ENCODE measurements around the gene SMAD7.

Gene SMAD7

DNA sequence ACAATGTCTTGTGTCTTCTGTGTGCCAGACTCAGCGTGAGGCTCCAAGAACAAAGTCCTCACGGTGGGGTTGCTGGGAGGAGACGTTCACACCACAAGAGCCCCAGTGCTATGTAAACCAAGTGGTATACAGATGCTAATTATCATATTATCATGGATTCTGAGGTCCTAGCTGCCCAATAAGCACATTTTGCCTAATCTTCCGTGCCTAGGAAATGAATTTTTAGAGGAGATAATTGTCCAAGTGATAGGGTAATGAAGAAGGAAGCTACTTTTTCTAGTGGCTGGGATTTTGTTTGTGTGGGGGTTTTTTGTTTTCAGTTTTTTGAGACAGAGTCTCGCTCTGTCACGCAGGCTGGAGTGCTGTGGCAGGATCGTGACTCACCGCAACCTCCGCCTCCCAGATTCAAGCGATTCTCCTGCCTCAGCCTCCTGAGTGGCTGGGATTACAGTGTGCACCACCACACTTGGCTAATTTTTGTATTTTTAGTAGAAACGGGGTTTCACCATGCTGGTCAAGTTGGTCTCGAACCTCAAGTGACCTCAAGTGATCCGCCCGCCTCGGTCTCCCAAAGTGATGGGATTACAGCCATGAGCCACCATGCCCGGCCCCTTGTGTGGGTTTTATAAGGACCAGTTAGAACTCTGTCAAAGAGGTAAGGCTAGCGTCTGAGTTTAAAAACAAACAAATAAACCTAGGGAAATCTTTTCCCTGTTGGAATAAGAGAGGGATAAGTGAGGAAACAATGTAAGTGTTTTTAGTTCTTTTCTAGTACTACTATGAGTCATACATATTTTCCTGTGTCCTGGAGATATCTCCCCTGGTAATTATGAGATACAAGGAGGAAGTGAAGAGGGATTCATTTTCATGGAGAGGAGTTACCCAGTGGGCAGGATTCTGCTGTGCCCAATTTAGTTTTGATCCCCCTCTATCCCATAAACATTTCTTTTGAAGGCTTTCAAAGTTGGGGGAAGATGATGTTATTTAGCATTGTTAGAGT is 9.5 kb upstream of the SMAD7 start:
- no peak for DNase-seq

DNA sequence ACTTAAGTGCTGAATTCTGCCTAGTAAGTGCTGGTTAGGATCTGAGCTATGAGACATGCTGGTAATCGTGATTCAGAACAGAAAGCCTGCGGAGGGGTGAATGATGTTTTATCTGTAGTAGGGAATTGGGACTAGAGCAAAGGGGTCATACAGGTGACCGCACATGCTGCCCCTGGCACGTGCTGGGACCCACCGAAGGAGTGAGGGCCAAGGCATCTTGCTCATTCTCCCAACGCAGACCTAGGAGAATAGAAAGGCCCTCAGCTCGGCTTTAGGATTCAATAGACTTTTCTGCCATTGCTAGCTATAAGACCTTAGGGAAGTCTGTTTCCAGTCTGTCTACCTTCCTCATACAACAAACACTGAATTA is 8.8 kb upstream of the SMAD7 start:
- no peak for DNase-seq

DNA sequence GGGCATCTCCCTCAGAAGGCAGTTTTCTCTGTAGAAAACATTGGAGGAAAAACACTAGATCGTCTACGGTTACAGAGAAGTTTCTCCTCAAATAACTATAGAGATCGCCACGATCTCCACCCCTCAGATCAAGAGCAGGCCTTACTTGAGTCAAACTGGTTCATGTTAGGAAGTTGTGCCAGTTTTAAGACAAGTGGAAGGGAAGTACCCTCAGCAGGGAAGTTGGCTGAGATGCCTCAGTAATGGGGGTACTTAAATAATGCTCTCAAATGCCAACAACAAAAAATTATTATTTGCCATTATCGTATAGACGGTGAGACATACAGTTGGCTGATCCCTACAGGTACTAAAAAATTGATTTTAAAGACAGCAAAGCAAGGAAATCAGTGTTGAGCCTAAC is 8.2 kb upstream of the SMAD7 start:
- no peak for DNase-seq

DNA sequence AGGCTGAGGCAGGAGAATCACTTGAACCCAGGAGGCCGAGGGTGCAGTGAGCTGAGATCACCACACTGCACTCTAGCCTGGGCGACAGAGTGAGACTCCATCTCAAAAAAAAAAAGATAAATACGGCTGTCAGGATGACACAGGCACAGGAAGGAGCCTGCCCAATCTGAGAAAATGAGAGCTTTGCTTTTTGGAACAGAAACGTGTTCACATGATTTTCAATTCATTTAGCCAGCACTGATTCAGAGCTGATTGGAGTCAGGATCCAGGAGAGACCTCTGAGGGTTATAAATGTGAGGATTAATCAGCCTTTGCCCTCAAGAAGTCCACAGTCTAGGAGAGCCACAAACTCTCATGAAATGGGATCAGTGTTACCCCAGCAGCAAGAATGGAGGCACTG is 6.9 kb upstream of the SMAD7 start:
- DNase-seq: no peak

DNA sequence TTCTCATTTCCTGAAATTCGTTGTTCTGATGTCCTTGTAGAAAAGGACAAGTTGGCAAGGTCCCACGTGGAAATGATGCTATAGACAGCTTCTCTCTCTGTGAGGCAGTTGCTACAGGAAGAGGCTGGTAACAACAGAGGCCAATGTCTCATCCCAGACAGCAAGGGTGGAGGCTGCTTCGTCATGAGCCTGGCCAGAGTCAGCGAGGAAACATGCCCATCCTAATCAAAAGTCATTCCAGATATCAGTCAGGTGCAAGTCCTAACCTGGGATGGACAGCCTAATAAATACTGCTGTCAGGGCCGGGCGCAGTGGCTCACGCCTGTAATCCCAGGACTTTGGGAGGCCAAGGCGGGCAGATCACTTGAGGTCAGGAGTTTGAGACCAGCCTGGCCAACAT is 6.4 kb upstream of the SMAD7 start:
- no peak for DNase-seq

DNA sequence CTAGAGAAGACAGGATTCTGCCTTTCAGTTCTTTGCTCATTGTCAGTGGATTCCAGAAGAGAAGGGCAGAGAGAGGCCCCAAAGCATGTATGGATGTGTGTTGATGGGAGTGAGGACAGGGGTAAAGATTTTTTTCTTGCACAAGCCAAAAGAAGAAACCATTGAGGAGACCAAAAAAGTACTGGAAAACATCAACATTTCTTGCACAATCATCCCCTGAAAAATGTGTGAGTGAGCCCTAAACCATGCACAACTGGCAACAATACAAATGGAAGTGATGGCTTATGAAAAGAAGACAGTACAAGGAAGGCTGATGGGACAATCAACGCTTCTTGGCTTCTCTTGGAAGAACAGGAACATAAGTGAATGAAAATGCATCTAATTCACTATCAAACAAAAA is 5.6 kb upstream of the SMAD7 start:
- DNase-seq: no peak

DNA sequence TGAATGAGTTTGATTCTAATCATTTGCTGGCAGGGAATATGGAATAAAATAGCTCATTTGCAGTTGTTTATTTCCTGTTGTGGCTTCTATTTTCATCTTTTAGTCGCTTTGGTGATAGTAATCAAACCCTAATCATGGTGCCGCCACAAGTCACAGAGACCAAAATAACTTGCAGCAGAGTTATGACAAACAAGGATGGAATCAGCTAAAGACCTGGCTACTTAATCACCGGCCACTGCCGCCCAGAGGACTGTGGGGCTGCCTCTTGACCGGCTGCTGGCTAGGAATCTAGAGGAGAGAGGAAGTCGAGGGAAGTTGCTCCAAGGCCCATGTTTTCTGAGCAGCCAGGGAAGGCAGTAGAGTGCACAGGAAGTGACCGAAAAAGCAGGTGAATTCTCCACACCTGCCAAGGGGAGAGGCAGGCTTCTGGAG is 5.1 kb upstream of the SMAD7 start:
- no peak for DNase-seq

DNA sequence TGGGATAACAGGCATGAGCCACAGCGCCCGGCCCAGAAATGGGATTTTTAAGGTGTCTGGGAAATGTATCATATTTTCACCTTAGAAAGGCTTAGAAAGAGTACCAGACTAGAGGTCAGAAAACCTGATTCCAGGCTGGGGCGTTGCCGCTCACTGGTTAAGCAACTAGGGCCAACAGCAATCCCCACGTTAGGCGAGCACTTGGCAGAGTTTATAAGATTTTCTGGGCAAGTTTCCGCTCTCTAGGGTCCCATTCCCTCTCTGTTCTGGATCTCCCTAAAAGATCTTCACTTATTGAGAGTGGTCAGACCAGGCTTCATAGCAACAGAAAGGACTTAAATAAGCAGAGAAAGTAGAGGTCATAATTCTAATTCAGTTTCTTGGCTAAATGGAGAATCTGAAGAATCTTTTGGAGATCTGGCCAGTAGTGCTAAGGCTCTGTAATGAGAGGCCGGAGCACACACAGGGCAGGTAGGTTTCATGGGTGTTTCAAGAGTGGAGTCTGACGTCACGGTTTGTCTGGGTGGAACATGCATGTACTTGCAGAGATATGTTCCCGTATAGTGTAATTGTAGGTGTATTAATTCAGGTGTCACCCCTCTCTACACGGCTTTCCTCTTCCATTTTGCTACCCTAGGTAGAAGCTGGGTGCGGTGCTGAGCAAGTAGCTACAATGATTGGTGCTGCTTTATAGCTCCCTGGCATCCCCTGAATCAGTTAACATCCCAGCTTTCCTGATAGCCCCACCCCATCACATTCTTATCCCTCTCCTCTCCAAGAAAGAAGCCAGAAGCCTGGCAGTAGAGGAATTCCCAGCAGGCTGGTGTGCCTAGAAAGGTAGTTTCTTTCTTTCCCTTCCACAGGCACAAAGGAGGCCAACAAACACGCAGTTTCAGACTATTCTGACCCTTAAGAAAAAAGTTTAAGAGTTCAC is 4.4 kb upstream of the SMAD7 start:
- no peak for DNase-seq

DNA sequence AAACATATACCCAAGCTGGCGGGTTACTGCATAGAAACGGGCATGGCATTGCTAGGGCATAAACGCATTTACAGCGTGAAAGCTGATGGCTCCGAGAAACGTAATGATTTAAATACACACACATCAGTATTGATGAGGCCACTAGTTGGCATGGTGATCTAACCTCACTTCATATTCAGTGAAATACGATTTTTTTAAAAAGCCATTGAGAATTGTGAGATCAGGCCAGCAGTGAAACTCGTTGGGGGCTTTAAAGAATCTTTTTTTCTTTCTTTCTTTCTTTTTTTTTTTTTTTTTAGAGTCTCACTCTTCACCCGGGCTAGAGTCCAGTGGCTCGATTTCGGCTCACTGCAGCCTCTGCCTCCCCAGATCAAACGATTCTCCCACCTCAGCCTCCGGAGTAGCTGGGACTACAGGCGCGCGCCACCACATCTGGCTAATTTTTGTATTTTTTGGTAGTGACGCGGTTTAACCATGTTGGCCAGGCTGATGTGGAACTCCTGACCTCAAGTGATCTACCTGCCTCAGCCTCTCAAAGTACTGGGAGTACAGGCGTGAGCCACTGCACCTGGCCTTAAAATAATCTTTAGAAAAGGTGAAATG is 2.4 kb upstream of the SMAD7 start:
- DNase-seq: no peak

DNA sequence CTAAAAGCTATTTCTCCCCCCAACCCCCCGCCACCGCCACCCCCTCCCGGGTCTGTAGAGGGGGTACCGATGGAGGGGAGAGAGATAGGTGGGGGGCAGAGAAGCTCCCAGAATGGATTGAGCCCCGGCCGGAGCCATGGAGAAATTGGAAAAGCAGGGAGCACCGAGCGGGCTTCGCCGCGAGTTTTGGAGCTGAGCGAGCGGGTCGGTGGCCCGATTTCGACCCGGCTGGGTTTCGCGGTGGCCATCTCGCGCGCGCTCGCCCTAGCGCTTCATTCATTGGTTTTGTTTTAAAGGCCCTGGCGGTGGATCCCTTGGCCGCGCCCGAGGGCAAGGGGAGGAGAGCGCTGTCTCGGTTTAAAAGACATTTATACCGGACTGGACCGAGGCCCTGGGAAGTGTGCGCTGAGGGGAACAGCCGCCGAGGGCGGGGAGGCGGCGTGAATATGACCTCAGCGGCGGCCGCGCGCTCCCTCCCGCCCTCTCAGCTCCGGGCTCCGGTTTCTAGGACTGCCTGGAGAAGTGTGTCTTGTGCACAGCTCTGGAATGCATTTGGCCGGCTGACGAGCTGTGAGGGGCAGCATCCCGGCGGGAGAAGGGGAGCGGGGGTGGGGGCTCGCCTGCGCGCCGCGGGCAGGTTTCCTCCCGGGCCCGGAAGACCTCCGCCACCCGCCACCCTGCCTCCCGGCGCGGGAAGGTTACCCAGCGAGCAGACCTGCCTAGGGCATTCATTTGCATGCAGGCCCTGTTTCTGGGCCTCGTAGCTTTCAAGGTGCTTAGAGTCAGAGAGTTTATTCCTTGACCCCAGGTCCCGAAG is 1.7 kb upstream of the SMAD7 start:
- DNase-seq: peak; percentile 32 to 90

DNA sequence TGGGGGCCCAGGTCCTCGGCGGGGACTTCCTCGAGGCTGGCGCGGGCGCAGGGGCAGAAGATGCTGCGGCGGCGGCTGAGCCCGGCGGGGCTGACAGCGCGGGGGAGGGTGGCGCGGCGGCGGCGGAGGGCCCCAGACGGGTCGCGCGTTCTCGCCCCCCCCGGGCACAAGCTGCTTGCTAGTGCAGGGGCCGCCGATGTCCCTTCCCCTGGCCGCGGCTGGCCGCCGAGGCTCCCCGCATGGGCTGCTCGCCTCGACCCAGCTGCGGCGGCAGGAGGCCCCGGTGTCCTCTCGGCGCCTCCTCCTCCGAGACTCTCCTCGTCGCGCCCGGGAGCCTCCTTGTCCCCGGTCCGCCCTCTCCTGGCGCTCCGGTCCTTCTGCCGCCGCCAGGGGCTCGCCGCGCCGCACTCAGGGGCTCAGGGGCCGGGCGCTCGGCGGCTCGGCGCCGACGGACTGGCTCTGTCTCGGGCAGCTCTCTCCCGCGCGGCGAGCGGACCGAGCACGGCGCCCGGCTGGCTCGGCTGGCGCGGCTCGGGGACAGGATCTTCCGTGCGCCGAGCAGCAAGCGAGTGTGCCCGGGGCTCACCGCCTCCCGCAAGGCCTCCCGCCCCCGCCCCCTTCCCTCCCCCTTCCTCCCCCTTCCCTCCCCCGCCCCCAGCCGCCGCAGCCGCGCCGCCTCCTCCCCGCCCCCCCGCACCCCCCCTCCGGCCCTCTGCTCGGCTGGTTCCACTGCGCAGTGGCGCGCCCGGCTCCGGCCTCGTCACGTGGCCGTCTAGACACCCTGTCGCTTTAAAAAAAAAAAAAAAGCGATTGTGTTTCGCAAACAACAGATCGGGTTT is 902 bp upstream of the SMAD7 start:
- DNase-seq: peak; percentile 56 to 80

DNA sequence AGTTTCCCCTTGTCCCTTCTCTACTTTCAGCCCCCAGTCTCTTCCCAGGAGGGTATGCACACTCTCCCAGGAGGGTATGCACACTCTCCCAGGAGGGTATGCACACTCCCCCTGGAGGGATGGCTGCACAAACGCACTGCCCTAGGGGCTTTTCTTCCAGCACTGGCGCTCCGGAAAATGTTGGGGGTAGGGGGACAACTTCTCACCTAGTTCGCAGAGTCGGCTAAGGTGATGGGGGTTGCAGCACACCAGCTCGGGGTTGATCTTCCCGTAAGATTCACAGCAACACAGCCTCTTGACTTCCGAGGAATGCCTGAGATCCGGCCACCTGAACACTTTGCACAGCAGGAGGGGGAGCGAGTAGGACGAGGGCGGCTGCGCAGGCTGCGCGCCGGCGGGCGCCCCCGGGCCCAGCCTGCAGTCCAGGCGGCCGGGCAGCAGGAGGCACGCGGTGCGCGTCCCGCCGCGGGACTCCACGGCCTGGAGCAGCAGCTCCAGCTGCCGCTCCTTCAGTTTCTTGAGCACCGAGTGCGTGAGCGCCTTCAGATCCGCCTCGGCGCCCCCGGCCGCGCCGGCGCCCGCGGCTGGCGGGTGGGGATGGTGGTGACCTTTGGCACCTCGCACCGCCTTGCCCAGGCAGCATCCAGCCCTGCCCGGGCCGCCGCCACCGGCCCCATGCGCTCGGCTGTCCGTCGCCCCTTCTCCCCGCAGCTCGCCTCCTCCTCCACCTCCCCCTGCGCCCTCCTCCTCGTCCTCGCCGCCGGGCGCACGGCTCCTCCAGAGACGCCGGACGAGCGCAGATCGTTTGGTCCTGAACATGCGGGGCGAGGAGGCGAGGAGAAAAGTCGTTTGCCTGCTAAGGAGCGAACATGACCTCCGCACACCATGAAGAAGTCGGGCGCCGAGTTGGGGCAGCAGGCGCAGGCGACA is 894 bp downstream of the SMAD7 start:
- peak in 1 of 2 donors; percentile 27 for DNase-seq

DNA sequence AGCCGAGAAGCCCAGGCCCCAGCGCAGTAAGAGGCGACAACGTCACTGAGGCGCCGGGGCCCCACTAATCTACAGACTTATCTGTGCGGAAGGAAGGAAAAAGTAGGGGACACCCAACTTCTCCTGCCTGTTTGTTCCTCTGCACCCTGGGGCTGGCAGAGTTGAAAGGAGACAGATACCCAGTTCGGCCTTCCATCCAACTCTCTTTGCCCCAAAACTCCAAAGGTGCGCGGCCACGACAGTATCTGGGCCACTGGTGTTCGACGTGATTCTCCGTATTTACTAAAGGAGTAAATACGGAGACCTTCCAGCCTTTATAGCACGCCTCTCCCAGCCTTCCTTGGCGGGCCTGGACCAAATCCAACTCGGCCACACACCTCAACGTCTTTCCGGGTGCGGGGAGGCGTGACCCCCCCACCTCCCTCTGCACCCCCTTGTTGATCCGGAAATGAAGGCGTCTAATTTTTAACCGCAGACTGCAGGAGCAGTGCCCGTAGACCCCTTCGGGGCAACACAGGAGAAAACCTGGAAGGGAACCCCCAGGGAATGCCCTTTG is 1.6 kb downstream of the SMAD7 start:
- no peak for DNase-seq

DNA sequence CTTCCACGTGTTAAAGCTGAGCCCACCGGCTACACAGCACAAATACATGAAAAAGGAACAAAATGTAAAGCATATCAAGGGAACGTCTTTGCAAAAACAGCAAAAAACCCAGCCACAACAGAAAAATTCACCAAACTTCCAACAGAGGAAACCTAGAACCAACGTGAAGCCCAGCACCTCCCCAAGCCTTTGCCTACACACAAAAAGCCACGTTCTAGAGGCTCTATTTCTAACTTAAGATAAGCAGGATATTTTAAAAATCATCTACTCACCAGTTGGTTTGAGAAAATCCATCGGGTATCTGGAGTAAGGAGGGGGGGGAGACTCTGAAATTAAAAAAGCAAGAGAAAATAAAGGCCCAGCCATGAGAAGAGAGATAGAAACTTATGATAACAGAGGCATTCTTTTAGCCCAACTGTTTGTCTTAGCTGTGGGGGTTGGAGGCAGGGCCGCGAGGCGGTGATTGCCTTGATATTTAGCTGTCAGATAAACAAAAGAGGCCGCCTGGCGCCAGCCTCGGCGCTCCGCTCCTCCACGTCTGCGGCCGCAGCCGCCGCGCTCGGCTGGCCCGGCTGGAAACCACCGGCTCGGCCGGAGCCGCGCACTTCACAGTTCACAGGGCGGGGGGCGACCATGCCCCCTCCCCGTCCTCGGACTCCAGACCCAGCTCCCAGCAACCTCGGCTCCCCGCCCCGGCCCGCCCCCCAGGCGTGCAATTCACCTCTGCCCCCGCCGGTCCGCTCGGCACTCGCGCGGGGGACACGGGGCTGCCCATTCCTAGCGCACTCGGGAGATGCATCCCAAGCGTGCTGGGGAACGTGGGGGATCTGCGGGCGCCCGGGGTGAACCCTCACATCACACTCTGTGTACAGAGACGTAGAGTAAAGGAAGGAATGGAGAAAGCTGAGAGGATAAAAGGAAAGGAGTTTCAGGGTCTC is 2.4 kb downstream of the SMAD7 start:
- no peak for DNase-seq

DNA sequence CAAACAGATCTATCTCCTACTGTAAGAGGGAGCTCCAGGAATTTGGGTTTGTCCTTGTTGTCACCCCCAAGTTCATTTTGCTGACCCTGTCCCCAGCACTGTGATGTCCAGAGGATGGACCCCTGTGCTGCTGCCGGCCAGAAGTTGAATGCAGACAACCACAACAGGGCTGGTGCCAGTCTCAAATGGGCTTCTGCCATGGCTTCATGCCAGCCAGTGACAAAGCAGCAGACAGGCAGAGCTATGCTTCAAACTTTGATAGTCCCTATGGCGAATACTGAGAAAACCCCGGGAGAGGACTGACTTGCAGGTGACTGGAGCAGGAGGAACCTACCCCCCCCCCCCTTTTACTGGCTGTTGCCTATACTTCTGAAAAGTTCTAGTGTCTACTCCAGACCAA is 3.2 kb downstream of the SMAD7 start:
- no peak for DNase-seq

DNA sequence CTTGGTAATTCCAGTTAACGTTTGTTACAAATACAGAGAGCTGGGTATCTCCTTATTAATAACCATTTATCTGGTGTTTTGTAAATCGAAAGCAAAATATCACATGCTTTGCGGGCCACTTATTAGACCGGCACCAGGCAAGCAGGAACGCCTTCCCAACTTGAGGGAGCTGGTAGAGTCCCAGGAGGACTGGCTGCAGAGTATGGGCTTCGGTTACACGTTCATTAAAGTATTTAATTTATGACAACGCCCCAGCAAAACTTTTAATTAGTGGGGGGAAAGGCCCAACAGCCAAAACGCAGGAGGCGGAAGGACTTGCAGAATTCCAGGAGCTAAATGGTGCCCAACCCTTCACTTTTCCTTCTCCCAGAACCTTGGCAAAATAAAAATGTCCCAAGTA is 3.7 kb downstream of the SMAD7 start:
- DNase-seq: no peak

DNA sequence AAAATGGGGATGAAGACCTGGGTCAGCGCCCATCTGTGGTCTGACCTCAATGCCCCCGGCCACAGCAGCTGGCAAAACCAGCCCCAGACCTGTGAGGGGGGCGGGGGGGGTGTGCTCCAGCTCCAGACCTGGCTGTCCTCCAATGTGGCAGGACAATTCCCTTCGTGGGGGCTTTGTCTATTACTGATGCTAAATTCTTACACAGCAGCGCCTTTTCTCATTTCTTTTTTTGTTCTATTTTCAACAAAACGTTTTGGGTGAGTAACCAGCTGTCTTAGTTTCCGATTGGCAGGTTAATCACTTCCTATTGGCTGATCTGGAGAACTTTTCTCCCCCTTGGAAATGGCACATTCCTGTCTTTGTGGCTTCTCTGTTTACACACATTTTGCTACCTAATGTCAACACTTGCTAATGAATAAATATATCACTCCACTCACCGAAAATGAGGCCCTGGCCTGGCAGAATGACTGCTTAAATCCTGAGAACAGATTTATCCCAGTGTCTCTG is 4.4 kb downstream of the SMAD7 start:
- DNase-seq: no peak

DNA sequence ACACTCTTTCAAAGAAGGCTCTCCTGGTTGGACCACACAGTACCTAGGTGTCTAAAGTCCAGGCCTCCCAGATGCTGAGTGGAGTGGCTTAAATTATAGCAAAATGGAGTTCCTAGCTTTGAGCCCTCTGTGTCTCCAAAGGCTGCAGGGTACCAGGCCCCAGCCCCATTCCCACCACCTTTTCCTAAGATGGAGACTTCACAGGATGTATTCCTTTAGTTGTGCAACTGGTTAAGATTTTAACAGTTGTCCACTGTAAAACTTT is 4.9 kb downstream of the SMAD7 start:
- no peak for DNase-seq

DNA sequence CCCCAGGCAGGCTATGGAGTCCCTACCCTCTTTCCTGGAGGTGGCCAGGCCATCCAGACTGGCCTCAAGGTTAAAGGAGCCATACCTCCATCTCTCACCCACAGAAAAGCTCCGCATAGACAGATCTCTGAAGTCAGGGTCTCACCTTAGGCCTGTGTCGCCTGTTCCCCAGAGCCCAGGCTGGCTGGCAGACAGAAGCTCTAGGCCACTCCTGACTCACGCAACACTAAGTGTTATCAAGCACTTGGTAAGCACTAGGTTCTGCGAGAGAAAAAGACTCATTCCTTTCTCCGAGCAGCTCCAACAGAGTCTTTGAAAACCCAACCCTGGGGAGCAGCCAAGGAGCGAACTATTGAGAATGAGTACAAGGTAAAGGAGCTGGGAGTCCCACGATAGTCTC is 6.1 kb downstream of the SMAD7 start:
- no peak for DNase-seq
